Neural cell (in vitro differentiated cells): ENCODE results near the gene DRD4. TPM values are rescaled to one million over a fixed set of nuclear protein-coding genes. Genes with fewer than 3 reads are reported as not detected.

ENCODE experiments used
- H2AFZ ChIP-seq: fragments of 200-600, 300-800 bp; sonication (generic), shearing (Covaris generic); 2 replicates; pipeline ENCODE4 v1.6.0; 2014; ENCODE audit warnings: low read depth, mild to moderate bottlenecking, antibody characterized with exemption, low read length, moderate library complexity
- H3F3A ChIP-seq: fragments of 200-600 bp; shearing (Covaris generic); 2 replicates; pipeline ENCODE4 v1.6.1; 2016; ENCODE audit warnings: mild to moderate bottlenecking, moderate library complexity, mixed read lengths, antibody characterized with exemption, low read length; ENCODE audit not compliant: insufficient read depth, poor library complexity, severe bottlenecking
- H3K27ac ChIP-seq: fragments of 200-600, 300-800 bp; sonication (generic), shearing (Covaris generic); 2 replicates; pipeline ENCODE4 v1.5.1; 2014; ENCODE audit warnings: mild to moderate bottlenecking, low read length, moderate library complexity
- H3K27me3 ChIP-seq: fragments of 300-800, 200-600 bp; sonication (generic), shearing (Covaris generic); 2 replicates; pipeline ENCODE4 v1.6.0; 2014; ENCODE audit warnings: mild to moderate bottlenecking, low read depth, low read length, moderate library complexity; ENCODE audit not compliant: insufficient read depth
- H3K36me3 ChIP-seq: fragments of 300-800, 200-600 bp; sonication (generic), shearing (Covaris generic); 2 replicates; pipeline ENCODE4 v1.5.1; 2014; ENCODE audit warnings: mild to moderate bottlenecking, antibody characterized with exemption, low read length, moderate library complexity; ENCODE audit not compliant: insufficient read depth
- H3K4me2 ChIP-seq: fragments of 300-800, 200-600 bp; sonication (generic), shearing (Covaris generic); 2 replicates; pipeline ENCODE4 v1.6.0; 2014; ENCODE audit warnings: mild to moderate bottlenecking, low read length
- H3K4me3 ChIP-seq: fragments of 300-800, 200-600 bp; sonication (generic), shearing (Covaris generic); 2 replicates; pipeline ENCODE4 v1.5.1; 2014; ENCODE audit warnings: mild to moderate bottlenecking, low read length, moderate library complexity
- H3K79me2 ChIP-seq: fragments of 200-600 bp; shearing (Covaris generic); replicated peaks from 2 replicates; pipeline ENCODE4 v1.6.0; 2014; ENCODE audit warnings: mild to moderate bottlenecking, low read length, moderate library complexity; ENCODE audit not compliant: insufficient read depth
- H3K9ac ChIP-seq: fragments of 300-800, 200-600 bp; sonication (generic), shearing (Covaris generic); 2 replicates; pipeline ENCODE4 v1.6.1; 2016; ENCODE audit warnings: mild to moderate bottlenecking, low read length, mixed read lengths
- H3K9me2 ChIP-seq: fragments of 200-600 bp; shearing (Covaris generic); 2 replicates; pipeline ENCODE4 v1.6.1; 2016; ENCODE audit warnings: mild to moderate bottlenecking, low read length, mixed read lengths; ENCODE audit not compliant: insufficient read depth
- H3K9me3 ChIP-seq: fragments of 200-600, 300-800 bp; sonication (generic), shearing (Covaris generic); 2 replicates; pipeline ENCODE4 v1.6.1; 2016; ENCODE audit warnings: mild to moderate bottlenecking, mixed run types, low read length, moderate library complexity, mixed read lengths
- H4K20me1 ChIP-seq: fragments of 200-600 bp; shearing (Covaris generic); 2 replicates; pipeline ENCODE4 v1.6.1; 2016; ENCODE audit warnings: mild to moderate bottlenecking, mixed run types; ENCODE audit not compliant: insufficient read depth
- CTCF ChIP-seq: fragments of 450-650 bp; IDR thresholded peaks from 2 replicates; pipeline ENCODE4 v1.5.1; 2014; ENCODE audit warnings: antibody characterized with exemption, mild to moderate bottlenecking, moderate library complexity; ENCODE audit not compliant: poor library complexity, severe bottlenecking
- EP300 ChIP-seq: fragments of 450-650 bp; conservative IDR thresholded peaks from 2 replicates; pipeline ENCODE4 v1.6.1; 2014; ENCODE audit warnings: antibody characterized with exemption, mild to moderate bottlenecking, moderate library complexity; ENCODE audit not compliant: poor library complexity, severe bottlenecking
- EZH2 ChIP-seq: fragments of 200-600, 300-800 bp; shearing (Covaris generic), sonication (generic); IDR thresholded peaks from 2 replicates; pipeline ENCODE4 v1.6.1; 2014; ENCODE audit warnings: antibody characterized with exemption, low read length, borderline replicate concordance, mild to moderate bottlenecking; ENCODE audit not compliant: insufficient read depth, poor library complexity, severe bottlenecking
- MXI1 ChIP-seq: fragments of 450-650 bp; conservative IDR thresholded peaks from 2 replicates; pipeline ENCODE4 v1.6.1; 2014; ENCODE audit warnings: antibody characterized with exemption, mild to moderate bottlenecking; ENCODE audit not compliant: poor library complexity, severe bottlenecking
- POLR2AphosphoS5 ChIP-seq: IDR thresholded peaks from 2 replicates; pipeline ENCODE4 v1.6.1; 2012
- RAD21 ChIP-seq: fragments of 450-650 bp; conservative IDR thresholded peaks from 2 replicates; pipeline ENCODE4 v1.6.1; 2014; ENCODE audit warnings: antibody characterized with exemption, mild to moderate bottlenecking, moderate library complexity
- REST ChIP-seq: IDR thresholded peaks from 2 replicates; pipeline ENCODE4 v1.6.1; 2012; ENCODE audit warnings: borderline replicate concordance
- SMC3 ChIP-seq: fragments of 450-650 bp; conservative IDR thresholded peaks from 2 replicates; pipeline ENCODE4 v1.6.1; 2014; ENCODE audit warnings: antibody characterized with exemption, mild to moderate bottlenecking, moderate library complexity; ENCODE audit not compliant: poor library complexity
- TAF1 ChIP-seq: IDR thresholded peaks from 2 replicates; pipeline ENCODE4 v1.6.1; 2012; ENCODE audit warnings: low read depth
- polyA plus RNA-seq: library from polyadenylated mRNA; depleted of rRNA; stranded (reverse); fragments of >200 nt; gene quantifications from 2 replicates; pipeline ENCODE4 v1.2.3, GENCODE V29; 2014

DRD4 gene
- polyA plus RNA-seq, 1 donor from 2014 or later, result not detected

- H3K27me3 ChIP-seq, result no peaks in the 10 kb centered on the region
- H3F3A ChIP-seq, result no peaks in the 10 kb centered on the region
- no peak for TF ChIP-seq EZH2
- TF ChIP-seq CTCF, result no peak
- no peak for TF ChIP-seq POLR2AphosphoS5
- H3K36me3 ChIP-seq, result peaks cover 4% of the 10 kb centered on the region
- H3K4me2 ChIP-seq, result no peak overlapping the region
- H2AFZ ChIP-seq, result no peak overlapping the region
- H3K9me3 ChIP-seq, result no peaks in the 10 kb centered on the region
- no peak overlapping the region for H3K27ac ChIP-seq
- no peak overlapping the region for H3K4me3 ChIP-seq
- no peaks in the 10 kb centered on the region for H3K9me2 ChIP-seq
- H3K9ac ChIP-seq, result no peak overlapping the region
- H3K79me2 ChIP-seq, result no peaks in the 10 kb centered on the region
- no peaks in the 10 kb centered on the region for H4K20me1 ChIP-seq
These were observed 41.7 kb upstream of the DRD4 start for GRCh38 chr11:595400-595799.

- Histone ChIP-seq H3K9ac (no peak overlapping the region), H3F3A (no peaks in the 10 kb centered on the region), H3K9me2 (no peaks in the 10 kb centered on the region), H3K79me2 (no peaks in the 10 kb centered on the region), H3K36me3 (peaks cover 4% of the 10 kb centered on the region), H4K20me1 (no peaks in the 10 kb centered on the region), H3K4me2 (no peak overlapping the region), H3K27me3 (no peaks in the 10 kb centered on the region), H2AFZ (no peak overlapping the region), H3K27ac (no peak overlapping the region), H3K9me3 (no peaks in the 10 kb centered on the region), H3K4me3 (no peak overlapping the region)
- TF ChIP-seq REST (no peak), POLR2AphosphoS5 (no peak), EP300 (no peak)
These were observed 40.7 kb upstream of the DRD4 start for GRCh38 chr11:596374-596773.

GRCh38 chr11:597166-597725, 39.8 kb upstream of the DRD4 start:
- H3K36me3 ChIP-seq, result peaks cover 4% of the 10 kb centered on the region
- H2AFZ ChIP-seq, result no peak overlapping the region
- H3K4me2 ChIP-seq, result no peak overlapping the region

More at GRCh38 chr11:597166-597725, 39.8 kb upstream of the DRD4 start:
- Histone ChIP-seq H3K4me3 (no peak overlapping the region), H3K79me2 (no peaks in the 10 kb centered on the region), H3K9me2 (no peaks in the 10 kb centered on the region), H3F3A (no peaks in the 10 kb centered on the region), H3K27me3 (no peaks in the 10 kb centered on the region), H3K9ac (no peak overlapping the region), H4K20me1 (no peaks in the 10 kb centered on the region), H3K27ac (no peak overlapping the region), H3K9me3 (no peaks in the 10 kb centered on the region)
- TF ChIP-seq MXI1 (no peak), RAD21 (no peak), EZH2 (no peak), TAF1 (no peak), EP300 (no peak), POLR2AphosphoS5 (no peak), CTCF (no peak), SMC3 (no peak), REST (no peak)
